ENCODE data around the gene SDK1.

DNA sequence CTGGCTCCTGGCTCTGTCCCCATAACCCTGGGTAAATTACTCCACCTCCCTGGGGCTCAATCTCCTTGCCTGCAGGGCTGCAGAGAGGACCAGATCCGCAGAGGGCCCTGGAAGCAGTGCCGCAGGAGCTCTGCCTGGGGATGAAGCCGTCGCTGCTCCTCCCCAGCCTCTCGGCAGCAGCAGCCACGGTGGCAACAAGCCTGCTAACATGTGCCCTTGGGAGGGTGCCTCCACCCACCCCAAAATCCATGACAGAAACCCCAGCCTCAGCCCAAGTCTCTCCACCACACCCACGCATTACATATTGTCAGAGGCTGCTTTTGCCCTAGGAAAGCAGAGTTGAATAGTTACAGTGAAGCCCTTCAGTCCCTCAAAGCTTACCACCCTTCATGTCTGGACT is 894.6 kb downstream of the SDK1 start:
- TF ChIP-seq CTCF (IDR thresholded peaks at IDR 0.05) (no peak), POLR2A (IDR thresholded peaks at IDR 0.05) (no peak)

Measured in body of pancreas (tissue), 4 donors.